ENCODE measurements around the gene SRGAP3. TPM values are rescaled to one million over a fixed set of nuclear protein-coding genes. Genes with fewer than 3 reads are reported as not detected.

SRGAP3 gene
- total RNA-seq, 4 donors from 2014 or later, result 13.1 to 84.9 (median 27.4) TPM

DNA sequence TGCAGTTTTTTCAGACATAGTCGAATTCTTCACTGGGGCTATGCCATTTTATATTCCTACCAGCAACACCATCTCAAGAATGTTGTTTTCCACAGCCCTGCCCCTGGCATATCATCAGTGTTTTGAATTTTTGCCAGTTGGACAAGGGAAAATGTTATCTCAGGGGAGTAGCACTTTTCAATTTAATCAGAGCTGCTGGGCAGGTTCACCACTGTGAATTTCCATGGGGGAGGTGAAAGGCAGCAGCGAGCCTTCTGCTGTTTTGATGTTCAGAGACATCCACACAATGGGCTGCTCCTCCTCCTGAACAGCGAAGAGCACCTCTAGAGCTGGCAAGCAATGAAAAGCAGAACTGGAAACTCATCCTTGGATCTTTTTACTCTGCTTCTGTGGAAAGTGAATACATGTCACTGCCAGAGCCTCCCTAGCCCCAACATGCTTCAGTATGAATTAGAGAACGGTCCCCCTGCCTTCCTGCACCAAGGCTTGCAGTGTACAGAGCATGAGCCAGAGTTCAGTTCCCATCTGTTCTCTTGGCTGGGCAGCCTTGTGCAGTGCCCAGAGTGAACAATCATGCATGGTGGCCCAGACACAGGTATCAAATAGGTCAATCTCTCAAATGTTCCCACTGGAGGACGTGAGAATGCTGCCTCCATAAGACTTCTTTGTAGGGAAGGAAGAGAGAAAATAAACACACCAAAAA is 230.0 kb downstream of the SRGAP3 start:
- peaks cover 14% of the 10 kb centered on the region for H3K36me3 ChIP-seq
- H3K4me3 ChIP-seq, result no peak overlapping the region
- H3K27ac ChIP-seq, result no peak overlapping the region
- no peak for DNase-seq (ENCODE audit: low spot score in 2 of 2)
- no peaks in the 10 kb centered on the region for H3K9me3 ChIP-seq
- TF ChIP-seq CTCF (IDR thresholded peaks at IDR 0.05) (no peak), POLR2AphosphoS5 (IDR thresholded peaks at IDR 0.05) (no peak), EP300 (IDR thresholded peaks at IDR 0.05) (no peak), POLR2A (IDR thresholded peaks at IDR 0.05) (no peak)
- WGBS, result 56% methylated on average over 3 of the region's 5 CpGs
- H3K27me3 ChIP-seq, result no peaks in the 10 kb centered on the region
- no peaks in the 10 kb centered on the region for H3K4me1 ChIP-seq

DNA sequence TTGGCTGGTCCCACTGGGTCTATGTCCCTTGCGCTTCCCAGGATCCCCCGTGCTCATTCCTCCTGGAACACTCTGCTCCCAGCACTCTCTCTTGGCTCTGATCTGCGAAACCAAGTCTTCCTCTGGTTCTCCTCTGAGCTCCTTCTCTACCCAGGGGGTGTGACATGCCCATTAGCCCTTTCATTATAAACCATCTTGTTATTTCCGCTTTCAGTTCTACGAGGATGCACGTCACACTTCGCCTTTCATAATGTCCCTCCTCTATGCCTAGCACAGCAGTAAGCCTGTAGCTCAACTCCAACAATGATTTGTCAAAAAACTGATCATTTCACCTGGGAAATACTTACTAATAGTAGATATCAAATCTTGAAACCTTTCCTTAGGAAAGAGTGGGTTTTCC is 234.2 kb downstream of the SRGAP3 start:
- Histone ChIP-seq H3K4me1 (no peaks in the 10 kb centered on the region), H3K4me3 (no peak overlapping the region), H3K36me3 (peaks cover 9% of the 10 kb centered on the region), H3K27ac (no peak overlapping the region), H3K9me3 (no peaks in the 10 kb centered on the region), H3K27me3 (no peaks in the 10 kb centered on the region)
- 91% methylated on average over 7 of the region's 7 CpGs for WGBS
- no peak for TF ChIP-seq CTCF (IDR thresholded peaks at IDR 0.05)
- no peak for TF ChIP-seq POLR2A (IDR thresholded peaks at IDR 0.05)
- TF ChIP-seq POLR2AphosphoS5 (IDR thresholded peaks at IDR 0.05), result no peak
- no peak for TF ChIP-seq EP300 (IDR thresholded peaks at IDR 0.05)
- no peak for DNase-seq (ENCODE audit: low spot score in 2 of 2)

DNA sequence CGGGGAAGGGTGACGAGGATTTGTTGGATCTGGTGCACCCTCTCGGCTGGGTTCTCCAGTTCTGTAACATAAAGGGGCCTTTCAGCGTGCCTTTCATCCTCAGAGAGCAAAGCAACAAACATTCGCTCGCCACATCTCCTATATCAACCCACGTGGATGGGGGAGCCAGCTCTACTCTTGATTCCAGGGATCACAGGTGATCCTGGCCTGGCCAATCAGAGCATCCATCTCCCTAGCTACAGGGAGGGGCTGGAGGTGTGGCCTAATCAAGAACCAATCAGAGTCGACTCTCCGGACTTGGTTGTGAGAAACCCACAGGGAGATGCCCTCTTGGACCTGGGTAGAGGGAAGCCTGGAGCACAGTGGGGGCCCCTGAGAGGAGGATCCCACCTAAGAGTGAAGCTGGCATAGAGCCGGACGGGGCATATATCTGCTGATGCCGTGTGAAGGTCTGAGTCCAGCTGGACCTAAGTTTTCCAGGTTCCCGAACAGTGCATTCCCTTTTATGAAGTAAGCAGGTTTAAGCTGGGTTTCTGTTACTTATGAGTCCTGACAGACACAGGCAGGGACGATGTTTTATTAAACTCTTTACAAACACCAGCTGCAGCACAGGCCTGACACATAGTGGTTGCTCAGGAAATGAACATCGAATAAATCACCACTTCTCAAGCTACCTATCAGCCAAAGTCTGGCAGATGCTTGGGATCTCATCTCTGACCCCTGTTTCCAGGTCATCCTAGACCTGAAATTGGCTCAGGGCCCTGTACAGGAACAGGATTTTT is 235.5 kb downstream of the SRGAP3 start:
- TF ChIP-seq POLR2AphosphoS5 (IDR thresholded peaks at IDR 0.05), result no peak
- no peak for TF ChIP-seq POLR2A (IDR thresholded peaks at IDR 0.05)
- no peak for TF ChIP-seq EP300 (IDR thresholded peaks at IDR 0.05)
- TF ChIP-seq CTCF (IDR thresholded peaks at IDR 0.05), result no peak
- no peak for DNase-seq (ENCODE audit: low spot score in 2 of 2)
- no peaks in the 10 kb centered on the region for H3K4me1 ChIP-seq
- no peaks in the 10 kb centered on the region for H3K9me3 ChIP-seq
- H3K4me3 ChIP-seq, result no peak overlapping the region
- H3K27me3 ChIP-seq, result no peaks in the 10 kb centered on the region
- peaks cover 16% of the 10 kb centered on the region for H3K36me3 ChIP-seq
- H3K27ac ChIP-seq, result no peak overlapping the region
- 93% methylated on average over 14 of the region's 15 CpGs for WGBS

- H3K36me3 ChIP-seq, result peaks cover 16% of the 10 kb centered on the region
- no peak overlapping the region for H3K4me3 ChIP-seq
- H3K4me1 ChIP-seq, result no peaks in the 10 kb centered on the region
- no peak overlapping the region for H3K27ac ChIP-seq
- no peaks in the 10 kb centered on the region for H3K9me3 ChIP-seq
- TF ChIP-seq CTCF (IDR thresholded peaks at IDR 0.05) (no peak), POLR2AphosphoS5 (IDR thresholded peaks at IDR 0.05) (no peak), EP300 (IDR thresholded peaks at IDR 0.05) (no peak), POLR2A (IDR thresholded peaks at IDR 0.05) (no peak)
- H3K27me3 ChIP-seq, result no peaks in the 10 kb centered on the region
- DNase-seq (ENCODE audit: low spot score in 2 of 2), result no peak
- 100% methylated on average over 2 of the region's 2 CpGs for WGBS
Measured at GRCh38 chr3:9012521-9012920, 236.9 kb downstream of the SRGAP3 start.

- Histone ChIP-seq H3K4me3 (no peak overlapping the region), H3K9me3 (no peaks in the 10 kb centered on the region), H3K27me3 (no peaks in the 10 kb centered on the region), H3K36me3 (peaks cover 16% of the 10 kb centered on the region), H3K27ac (no peak overlapping the region), H3K4me1 (no peaks in the 10 kb centered on the region)
- DNase-seq (ENCODE audit: low spot score in 2 of 2), result no peak
- 99% methylated on average over 11 of the region's 11 CpGs for WGBS
- no peak for TF ChIP-seq POLR2A (IDR thresholded peaks at IDR 0.05)
Measured at GRCh38 chr3:9009976-9010545, 239.4 kb downstream of the SRGAP3 start.
